ENCODE data around the gene QSOX2. TPM values are rescaled to one million over a fixed set of nuclear protein-coding genes. Genes with fewer than 3 reads are reported as not detected.

The QSOX2 gene
- total RNA-seq, 1 donor = 11.0 TPM

DNA sequence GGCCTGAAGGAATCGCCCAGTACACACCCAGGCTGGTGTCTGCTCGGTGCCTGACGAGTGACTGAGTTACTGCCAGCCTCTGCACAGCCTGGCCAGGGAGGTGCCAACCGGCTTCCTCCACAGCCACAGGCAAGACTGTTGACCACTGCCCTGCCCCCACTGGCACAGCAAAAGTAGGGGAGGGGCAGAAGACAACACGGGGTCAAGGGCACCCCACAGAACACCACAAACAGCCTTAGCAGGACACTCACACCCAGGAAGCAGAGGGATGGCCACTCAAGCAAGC, 40.0 kb downstream of the QSOX2 start:
- no peak for DNase-seq (ENCODE audit: low read depth in 2 of 3, low spot score in 2 of 3)

DNA sequence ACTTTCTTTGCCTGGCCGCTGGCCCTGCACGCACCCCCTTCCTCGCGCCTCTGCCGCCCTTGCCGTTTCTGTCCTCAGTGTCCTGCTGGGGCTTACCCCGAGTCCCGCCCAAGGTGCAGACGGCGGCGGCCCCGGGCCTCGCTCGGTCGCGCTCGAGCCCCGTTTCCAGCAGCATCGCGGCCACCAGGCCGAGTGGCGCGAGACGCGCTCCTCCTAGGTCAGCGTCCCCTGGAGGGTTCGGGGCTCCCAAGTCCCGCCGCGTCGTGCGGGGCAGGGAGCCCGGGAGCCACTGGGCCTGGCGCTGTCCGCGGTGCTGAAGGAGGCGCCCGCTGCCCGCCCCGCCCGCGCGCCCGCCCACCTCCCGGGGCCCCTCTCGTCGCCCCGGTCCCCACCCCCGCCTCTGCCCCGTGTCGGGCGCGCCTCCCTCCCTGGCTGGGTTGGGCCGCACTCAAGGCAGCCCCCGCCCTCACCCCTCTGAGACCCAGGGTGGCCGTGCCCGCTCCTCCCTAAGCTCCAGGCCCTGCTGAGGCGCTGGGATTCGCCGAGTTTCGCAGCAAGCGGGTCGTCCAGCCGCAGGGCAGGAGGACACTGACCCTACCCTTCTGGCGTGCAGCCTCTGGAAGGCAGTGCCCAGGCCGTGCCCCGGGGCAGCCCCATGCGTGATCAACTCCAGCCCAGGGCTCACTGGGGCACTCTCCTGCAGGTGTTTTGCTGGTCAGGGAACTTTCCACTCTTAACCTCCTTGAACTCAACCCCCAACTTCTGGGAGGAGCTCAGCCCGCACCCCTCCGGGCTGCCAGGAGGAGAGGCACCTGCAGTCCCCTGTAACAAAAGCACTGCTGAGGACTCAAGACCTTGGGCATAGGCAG, 40.5 kb downstream of the QSOX2 start, which contains the start of gene LHX3:
LHX3 (minus strand) TSS at position 291 of the 869 bp plus-strand sequence; CDS start at position 175, 116 bp downstream.
- peak in 2 of 3 donors; percentile 53 to 62 for DNase-seq (ENCODE audit: low read depth in 2 of 3, low spot score in 2 of 3)

DNA sequence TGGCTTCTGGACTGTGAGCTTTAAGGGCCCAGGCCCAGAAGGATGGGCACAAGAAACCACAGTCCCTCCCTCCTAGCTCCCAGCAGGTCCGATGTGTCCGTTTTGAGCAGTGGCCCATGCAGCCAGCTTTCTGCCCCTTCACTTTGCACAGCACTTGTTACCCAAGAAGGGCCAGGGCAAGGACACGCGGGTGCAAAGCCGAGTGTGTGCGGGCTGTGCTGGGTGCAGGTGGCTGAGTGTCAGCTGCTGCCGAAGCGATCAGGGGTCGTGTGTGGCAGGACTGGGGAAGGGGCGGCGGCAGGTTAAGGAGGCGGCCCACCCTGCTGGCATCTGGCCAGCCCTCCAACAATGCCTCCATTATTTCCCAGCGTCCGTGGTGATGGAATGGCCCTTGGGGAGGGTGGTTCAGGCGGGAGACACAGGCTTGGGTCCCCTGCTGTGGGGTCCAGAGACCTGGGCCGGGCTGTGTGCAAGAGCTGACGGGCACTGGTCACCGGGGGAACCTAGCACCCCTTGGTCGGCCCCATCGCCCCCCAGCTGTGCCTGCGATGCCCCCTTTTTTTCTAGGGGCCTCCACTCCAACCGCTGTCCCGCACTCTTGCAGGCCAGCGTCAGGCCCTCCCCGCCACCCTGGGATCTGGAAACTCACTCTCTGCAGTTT, 41.3 kb downstream of the QSOX2 start:
- DNase-seq (ENCODE audit: low read depth in 2 of 3, low spot score in 2 of 3) = no peak

DNA sequence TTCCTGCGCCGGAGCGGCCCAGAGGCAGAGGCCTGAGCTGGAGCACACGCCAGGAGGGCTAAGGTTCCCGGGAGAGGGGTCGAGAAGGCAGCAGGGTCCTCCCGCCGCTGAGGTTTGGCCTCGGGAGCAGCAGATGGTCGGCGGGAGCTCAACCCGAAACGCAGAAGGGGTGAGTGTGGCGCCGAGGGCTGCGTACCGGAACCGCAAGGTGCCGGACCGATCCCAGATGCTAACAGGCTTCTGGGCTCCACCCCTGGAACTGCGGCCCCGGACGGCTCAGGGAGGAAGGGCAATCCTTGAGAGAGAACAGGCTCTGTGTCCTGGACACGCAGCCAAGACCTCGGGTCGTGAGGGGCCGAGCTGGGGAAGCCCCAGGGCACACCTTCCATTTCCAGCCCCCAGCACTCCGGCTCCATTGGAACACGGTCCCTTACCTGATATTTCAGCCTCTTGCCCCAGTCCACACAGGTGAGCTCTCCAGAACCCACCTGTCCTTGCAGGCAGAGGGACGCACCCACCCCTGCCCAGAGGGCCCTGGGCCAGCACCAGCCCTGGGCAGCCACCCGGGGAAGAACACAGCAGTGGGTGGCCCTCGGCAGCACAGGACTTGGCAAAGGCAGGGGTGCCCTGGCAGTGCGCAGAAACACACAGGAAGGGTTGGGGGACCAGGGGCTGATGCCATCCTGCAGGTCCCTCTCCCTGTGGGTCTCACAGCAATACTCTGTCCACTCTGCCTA, 42.0 kb downstream of the QSOX2 start:
- DNase-seq (ENCODE audit: low read depth in 2 of 3, low spot score in 2 of 3) = no peak

DNA sequence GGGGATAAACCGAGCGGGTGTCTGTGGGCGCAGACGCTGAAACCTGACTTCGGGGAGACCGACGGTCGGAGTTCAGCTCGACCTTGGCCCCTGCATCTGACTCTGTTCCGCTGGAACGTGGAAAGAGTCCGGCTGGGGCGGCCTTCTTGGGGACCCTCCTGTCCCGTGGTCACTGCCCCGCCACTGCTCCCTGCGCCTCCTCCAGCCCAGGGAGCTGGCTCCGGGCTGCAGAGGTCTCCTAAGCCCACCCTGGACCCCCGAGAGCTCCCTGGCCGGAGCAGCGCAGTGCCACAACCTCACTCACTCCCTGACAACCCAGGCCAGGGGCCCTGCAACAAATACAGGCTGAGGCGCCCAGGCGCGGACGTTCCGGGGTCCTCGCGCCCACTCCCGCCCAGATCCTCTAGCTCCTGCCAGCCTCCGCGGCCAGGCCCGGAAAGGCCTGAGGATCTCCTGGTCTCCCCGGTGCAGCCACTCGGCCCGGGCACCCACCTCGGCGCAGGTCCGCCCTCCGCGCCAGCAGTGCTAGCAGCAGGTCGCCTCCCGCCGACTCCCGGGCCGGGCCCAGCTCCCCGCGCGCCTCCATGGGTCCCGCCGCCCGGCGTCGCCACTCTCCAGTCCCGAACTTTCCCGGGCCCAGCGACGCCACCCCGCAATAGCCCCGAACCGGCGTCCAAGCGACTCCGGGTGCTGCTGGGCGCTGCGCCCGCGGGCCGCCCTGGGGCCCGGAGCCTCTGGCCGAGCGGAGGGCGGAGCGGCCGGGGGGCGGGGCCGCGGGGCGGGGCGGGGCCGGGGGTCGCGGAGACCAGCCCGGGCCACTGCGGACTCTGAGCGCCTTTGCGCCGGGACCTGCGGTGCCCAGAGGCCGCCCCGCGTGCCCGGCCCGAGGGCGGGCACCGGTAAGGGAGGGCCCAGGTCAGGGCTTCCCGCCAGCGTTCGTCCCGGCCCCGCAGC, 42.9 kb downstream of the QSOX2 start:
- no peak for DNase-seq (ENCODE audit: low read depth in 2 of 3, low spot score in 2 of 3)

DNA sequence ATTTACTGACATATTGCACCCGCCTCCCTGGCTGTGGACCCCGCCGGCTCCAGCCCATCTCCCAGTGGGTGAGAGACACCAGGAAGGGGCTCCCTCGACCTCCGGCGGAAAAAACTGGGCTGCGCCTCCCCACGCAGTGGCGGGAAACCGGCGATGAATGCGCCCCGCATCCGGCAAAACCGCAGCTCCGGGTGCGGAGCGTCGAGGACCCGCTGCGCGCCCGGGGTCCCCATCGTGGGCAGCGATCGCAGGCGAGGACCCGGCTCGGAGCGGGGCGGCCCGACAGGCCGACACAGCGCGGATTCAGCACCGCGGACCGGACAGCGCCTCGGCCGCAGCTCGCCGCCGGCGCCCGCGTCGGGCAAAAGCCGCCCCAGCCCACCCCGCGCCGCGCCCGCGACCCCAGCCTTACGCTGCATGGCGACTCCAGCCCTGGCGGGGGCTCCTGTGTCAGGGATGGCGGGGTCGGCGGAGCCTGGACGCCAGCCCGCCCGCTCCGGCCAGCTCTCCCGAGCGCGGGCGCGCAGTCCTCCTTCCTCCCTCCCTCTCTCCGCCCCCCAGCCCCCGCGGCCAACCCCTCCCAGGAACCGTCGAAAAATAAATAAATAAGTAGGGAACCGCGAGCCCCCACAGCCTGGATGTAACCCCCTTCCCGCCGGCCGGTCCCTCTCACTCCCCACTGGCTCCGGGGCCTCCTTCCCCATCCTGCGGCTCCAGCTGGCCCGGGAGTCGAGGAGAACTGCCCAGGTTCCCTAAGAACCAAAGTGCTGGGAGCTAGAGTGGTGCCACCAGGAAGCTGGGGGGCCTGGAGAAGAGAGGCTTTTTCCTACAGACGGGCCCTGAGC, 43.8 kb downstream of the QSOX2 start:
- peak in 2 of 3 donors; percentile 41 to 53 for DNase-seq (ENCODE audit: low read depth in 2 of 3, low spot score in 2 of 3)

DNA sequence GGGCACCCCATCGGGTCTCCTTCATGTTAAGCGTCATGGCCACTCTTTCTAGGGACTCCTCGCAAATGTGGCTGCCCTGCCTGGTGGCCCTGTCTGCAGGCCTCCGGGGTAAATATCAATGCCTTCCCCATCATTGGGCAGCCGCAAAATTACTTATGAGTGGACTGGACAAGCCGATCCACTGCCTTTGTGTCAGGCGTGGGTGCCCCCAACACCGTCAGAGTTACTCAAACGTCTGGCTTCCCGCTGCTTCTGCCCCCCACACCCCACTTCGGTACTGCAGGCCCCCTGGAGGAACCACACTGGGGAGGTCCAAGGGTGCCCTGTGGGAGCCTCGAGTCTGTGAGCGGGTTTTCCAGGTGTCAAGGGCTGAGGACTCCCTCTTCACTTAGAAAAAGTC, 44.4 kb downstream of the QSOX2 start:
- DNase-seq (ENCODE audit: low read depth in 2 of 3, low spot score in 2 of 3) = no peak

DNA sequence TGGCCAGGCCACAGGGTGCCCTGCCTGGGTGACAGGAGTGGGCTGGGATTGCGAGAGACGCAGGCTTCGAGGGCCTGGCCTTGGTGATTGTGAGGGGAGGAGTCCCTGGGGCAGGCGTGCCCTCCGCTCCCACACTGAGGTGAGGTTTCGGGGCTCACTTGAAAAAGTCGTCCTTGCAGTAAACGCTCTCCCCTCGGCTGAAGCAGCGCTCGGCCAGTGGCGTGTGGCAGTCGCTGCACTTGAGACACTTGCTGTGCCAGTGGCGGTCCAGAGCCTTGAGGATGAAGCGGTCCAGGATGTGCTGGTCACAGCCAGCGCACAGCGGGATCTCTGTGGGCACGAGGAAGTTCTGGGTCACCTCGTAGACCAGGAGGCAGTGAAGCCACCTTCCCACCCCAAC, 45.2 kb downstream of the QSOX2 start:
- no peak for DNase-seq (ENCODE audit: low read depth in 2 of 3, low spot score in 2 of 3)

DNA sequence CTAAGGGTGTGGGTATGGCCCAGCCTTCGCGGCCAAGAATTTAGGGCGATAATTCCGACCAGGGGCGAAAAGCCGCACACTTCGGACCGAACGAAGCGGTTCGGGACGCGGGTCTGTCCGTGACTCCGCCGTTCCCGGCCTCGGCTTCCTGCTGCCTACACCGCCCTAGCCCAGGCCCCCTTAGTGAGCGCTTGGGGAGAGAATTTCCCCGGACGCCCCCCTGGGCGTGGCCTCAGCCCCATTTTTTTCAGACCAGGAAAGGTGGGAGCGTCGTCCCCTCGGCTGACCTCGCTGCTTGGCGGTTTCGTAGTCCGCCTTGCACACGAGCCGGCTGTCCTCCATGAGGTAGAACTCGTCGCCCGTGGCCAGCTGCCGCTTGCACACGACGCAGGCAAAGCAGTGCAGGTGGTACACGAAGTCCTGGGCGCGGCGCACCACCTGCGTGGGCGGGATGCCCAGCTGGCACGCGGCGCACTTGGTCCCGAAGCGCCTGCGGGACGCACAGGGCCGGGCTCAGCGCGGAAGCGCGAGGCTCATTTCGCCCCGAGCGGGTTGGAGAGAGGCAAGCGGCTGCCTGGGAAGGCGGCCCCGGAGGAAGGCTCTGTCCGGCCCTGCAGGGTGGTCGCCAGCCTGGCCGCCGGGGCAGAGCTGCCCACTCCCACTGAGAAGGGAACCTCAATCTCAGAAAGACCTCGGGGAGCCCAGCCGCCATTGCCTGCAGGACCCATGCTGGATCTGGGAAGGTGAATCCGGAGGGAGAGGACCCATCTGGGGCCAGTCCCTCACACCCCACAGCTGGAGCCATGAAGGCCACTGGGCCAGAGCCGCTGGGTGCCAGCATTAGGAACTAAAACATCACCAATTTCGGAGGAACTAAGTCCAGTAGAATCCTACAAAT, 46.0 kb downstream of the QSOX2 start:
- no peak for DNase-seq (ENCODE audit: low read depth in 2 of 3, low spot score in 2 of 3)

DNA sequence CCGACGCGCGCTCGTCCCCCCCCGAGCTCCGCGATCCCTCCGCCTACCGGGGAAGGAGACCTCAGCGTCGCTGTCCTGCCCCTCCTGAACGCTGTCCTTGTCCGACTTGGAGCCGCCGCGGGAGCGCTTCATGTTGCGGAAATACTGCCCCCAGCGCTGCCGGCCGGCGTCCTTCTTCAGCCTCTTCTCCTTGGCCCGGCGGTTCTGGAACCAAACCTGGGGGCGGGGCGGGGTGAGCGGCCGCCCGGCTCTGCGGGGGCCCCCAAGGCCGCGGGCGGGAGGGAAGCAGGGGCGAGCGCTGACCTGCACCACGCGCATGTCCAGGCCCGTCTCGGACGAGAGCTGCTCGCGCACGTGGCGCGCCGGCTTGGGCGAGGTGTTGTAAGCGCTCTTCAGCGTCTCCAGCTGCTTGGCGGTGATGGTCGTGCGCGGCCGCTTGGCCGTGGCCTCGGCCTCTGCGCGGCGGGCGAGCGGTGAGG, 47.0 kb downstream of the QSOX2 start:
- no peak for DNase-seq (ENCODE audit: low read depth in 2 of 3, low spot score in 2 of 3)

DNA sequence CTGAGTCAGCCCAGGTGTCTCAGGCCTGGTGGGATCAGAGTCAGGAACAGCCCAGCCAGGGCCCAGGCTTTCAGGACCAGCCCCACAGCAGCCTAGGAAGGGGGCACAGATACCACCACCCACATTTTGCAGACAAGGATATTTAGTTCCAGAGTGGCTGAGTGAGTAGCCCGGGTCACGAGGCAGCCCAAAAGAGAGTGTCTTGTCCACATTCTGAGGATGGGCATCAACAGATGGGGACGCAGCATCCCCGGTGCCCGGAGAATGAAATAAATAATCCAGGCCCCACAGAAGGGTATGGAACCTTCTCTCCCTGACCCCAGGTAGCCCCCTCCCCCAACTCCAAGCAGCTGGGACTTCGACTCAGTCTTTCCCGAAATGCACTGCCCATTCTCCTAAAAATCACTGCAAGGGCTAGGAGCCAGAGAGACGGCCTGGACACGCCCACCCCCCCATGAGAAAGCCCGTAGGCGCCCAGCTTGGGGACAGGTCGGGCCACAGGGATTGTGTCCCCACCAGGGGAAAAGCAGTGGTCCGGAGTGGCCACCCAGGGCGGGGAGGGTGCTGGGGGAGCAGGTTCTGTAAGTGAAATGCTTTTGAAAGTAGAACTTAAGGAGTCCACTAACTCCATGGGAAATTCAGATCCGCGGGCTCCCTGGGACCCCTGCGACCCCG, 47.5 kb downstream of the QSOX2 start:
- no peak for DNase-seq (ENCODE audit: low read depth in 2 of 3, low spot score in 2 of 3)

DNA sequence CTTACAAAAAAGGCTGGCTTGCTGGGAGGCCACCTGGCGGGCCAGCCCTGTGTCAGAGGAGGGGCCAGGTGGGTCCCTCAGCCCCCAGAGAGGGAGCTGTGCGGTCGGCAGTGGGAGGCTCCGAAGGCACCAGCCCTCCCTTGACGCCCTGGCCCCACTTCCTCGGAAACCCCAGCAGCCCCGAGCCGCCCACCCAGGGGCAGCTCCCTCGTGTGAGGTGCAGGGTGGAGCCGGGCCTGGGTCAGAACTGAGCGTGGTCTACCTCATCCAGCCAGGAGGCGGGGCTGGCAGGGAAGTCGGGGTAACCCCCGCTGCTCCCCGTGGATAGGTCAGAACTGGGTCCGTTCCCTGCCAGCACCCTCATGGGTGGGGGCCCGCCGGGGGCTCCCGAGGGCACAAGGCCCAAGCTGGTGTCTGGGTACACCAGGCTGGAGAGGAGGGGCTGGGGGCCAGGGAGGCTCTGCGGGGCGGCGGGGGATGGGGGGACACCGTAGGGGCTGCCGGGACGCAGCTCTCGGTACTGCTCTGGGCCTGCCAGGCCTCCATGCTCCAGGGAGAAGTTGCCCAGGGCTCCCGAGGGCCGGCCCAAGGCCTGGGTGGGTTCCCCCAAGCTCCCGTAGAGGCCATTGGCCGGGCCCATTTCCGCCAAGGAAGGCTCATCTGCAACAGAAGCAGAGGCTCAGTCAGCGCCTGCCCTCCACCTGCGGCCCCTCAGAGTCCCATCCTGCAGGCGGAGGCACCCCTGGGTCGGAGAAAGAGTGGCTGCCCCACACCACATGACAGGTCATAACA, 48.3 kb downstream of the QSOX2 start:
- DNase-seq (ENCODE audit: low read depth in 2 of 3, low spot score in 2 of 3) = no peak

DNA sequence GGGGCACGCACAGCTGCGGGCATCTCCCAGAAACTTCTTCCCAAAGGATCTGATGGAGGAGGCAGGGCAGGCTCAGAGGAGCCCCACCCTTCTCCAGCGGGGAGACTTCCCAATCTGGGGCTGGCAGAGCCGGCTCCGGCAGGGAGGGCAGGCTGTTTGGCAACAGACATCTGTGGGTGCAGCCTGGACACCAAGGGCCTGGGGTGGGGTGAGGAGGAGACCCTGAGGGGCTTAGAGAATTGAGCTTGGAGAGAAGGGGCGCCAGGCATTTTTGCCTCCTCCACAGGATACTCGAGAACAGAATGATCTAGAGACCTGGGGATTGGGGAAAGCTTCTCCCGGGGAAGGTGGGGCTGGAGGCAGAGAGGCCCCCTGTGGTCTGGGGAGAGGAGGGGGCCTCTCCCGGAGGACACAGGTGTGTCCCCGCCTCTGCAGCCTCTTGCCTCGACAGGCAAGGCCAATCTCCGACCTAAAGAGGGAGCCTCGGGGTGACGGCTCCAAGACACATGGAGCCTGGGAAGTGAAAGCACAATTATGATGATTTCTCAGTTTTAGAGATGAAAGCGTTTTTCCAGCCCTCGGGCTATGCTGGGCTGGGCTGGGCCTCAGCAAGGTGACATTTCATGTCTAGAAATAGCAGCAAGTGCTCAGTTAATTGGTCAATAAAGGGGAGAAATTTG, 49.1 kb downstream of the QSOX2 start:
- DNase-seq (ENCODE audit: low read depth in 2 of 3, low spot score in 2 of 3) = no peak

DNA sequence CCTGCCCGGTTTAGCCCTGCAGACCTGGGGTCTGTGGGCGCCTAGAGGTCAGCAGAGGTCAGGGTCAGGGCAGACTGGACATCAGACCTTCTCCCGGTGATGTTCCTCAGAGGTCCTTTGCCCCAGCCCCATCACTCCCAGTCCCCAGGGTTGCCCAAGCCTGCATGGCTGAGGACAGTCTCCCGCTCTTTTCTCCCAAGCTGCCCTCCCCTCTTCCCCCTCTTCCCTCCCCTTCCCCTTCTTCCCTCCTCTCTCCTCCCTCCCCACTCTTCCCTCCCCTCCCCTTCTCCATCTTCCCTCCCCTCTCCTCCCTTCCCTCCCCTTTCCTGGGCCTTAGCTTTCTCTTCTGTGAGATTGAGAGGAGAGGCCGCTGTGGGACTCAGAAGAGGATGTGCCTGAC, 51.1 kb downstream of the QSOX2 start:
- DNase-seq (ENCODE audit: low read depth in 2 of 3, low spot score in 2 of 3) = no peak

DNA sequence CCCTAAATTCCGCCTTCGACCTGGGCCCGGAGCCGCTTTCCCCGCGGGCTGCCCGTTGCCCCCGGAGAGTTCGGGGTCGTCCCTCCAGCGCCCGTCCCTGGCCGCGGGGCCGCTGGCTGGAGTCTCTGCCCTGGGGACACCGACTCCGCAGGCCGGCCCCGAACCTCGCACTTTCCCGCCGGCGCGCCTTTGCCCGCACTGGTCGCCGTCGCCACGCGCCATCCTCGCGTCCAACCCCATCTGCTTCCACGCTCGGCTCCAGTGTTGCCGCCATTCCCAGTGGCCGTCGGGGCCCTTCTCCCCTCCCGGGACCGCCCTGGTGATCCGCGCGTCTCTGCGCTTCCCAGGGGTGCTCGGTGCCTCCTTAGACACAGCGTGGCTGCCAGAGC, 51.7 kb downstream of the QSOX2 start:
- DNase-seq (ENCODE audit: low read depth in 2 of 3, low spot score in 2 of 3) = no peak

DNA sequence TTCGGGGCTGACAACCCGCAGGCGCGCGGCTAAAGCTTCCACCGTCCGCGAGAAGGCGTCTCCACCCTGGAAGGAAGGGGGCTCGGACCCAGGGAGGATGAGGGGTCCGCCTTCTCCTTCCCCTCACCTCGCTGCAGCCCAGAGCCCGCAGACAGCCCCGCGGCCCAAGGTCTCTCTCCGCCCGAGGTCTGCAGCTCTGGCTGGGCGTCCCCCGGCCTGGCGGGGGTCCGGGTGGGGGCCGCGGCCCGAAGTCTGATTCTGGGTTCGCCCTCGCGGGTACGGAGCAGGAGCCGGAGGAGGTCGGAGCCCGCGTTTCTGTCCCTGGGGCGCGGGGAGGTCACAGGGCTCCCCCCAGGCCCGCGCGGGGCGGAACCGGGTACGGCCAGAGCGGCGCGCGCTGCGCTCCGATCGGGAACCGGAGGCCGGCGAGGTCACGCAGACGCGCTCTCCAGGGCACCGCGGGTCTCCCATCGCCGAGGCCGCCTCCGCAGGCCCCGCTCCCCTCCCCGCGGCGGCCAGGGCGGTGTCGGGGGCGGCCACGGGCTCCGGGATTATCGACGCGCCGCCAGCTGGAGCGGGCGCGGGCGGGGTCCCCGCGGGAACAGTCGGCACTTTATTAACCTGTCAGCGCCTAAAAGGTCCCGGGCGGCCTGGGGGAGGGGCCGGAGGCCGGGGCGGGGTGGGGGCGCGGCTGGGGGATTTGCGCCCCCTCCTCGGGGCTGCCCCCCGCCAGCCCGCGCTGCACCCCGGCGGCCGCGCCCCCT, 52.3 kb downstream of the QSOX2 start:
- no peak for DNase-seq (ENCODE audit: low read depth in 2 of 3, low spot score in 2 of 3)

Measured in hematopoietic multipotent progenitor cell (in vitro differentiated cells).